Peyer's patch (tissue), 4 donors: ENCODE measurements around the gene FAM131B.

Source experiments
- CTCF ChIP-seq, 6 experiments: fragments of 450-650 bp in 4 of 6; fragments of 200-600 bp in 2 of 6; sonication (generic) in 1 of 6; IDR thresholded peaks; one replicate each; pipeline ENCODE4 v1.5.1; 2017 to 2019; ENCODE audit warnings: antibody characterized with exemption in 6 of 6, mild to moderate bottlenecking in 3 of 6, moderate library complexity in 1 of 6
- POLR2A ChIP-seq, 2 donors: fragments of 450-650 bp; IDR thresholded peaks; one replicate each; pipeline ENCODE4 v1.5.1; 2017; ENCODE audit warnings: antibody characterized with exemption in 2 of 2, mild to moderate bottlenecking in 2 of 2, moderate library complexity in 2 of 2

- TF ChIP-seq CTCF (IDR thresholded peaks at IDR 0.05) (no peak), POLR2A (IDR thresholded peaks at IDR 0.05) (no peak)
These were observed 27.7 kb upstream of the FAM131B start for GRCh38 chr7:143390104-143390772.
